GM18505 (cell line): ENCODE measurements around the gene GATAD1.
"Not testable (repeated sequence)": the region's sequence is repeated elsewhere in the genome, so short reads cannot be mapped to it uniquely, and the experiment has no call there.

Experiments used
- ATAC-seq: cut with Tn5 transposase; IDR thresholded peaks from one replicate; pipeline ENCODE4 v1.9.1; 2021; ENCODE audit not compliant: unreplicated experiment
- POLR2A ChIP-seq: IDR thresholded peaks from 4 replicates; pipeline ENCODE4 v1.6.1; 2011; ENCODE audit warnings: borderline replicate concordance; ENCODE audit not compliant: insufficient read depth, insufficient read length; ENCODE audit errors: extremely low read depth

GATAD1 gene

GRCh38 chr7:92456236-92456635 lies 9.0 kb downstream of the GATAD1 start:
- ATAC-seq, result no peak
- TF ChIP-seq POLR2A, result no peak

DNA sequence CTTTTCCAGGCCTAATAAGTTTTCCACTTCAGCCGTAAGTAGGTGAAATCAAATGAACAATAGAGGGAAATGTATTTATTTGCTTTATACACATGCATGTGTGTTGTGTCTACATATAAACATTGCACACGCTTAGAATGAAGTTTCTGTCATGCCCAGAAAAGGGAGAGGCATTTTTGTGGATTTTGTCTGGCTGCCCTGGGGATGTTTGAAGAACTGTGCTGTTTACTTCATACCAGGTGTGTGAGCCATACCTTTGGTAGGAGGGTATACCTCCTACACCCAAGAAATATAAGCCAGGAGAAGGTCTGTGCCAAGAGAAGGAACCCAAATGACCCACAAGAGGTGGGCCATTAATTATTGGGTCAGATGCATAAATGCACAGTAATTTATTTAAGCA lies 12.8 kb downstream of the GATAD1 start:
- ATAC-seq, result no peak
- TF ChIP-seq POLR2A, result no peak

DNA sequence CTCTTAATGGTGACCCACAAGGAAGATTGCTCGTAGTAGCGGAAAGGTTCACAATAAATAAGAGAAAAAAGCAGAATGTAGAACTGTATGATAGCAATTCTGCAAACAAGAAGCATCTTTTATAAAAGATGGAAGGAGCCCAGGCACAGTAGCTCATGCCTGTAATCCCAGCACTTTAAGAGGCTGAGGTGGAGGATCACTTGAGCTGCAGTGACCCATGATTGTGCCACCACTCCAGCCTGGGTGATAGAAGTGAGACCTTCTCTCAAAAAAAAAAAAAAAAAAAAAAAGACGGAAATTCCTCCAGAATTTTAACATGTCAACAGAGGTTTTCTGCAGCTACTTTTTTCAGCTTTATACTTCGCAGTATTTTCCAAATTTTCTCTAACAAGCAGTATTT lies 13.2 kb downstream of the GATAD1 start:
- TF ChIP-seq POLR2A, result no peak
- ATAC-seq, result no peak

DNA sequence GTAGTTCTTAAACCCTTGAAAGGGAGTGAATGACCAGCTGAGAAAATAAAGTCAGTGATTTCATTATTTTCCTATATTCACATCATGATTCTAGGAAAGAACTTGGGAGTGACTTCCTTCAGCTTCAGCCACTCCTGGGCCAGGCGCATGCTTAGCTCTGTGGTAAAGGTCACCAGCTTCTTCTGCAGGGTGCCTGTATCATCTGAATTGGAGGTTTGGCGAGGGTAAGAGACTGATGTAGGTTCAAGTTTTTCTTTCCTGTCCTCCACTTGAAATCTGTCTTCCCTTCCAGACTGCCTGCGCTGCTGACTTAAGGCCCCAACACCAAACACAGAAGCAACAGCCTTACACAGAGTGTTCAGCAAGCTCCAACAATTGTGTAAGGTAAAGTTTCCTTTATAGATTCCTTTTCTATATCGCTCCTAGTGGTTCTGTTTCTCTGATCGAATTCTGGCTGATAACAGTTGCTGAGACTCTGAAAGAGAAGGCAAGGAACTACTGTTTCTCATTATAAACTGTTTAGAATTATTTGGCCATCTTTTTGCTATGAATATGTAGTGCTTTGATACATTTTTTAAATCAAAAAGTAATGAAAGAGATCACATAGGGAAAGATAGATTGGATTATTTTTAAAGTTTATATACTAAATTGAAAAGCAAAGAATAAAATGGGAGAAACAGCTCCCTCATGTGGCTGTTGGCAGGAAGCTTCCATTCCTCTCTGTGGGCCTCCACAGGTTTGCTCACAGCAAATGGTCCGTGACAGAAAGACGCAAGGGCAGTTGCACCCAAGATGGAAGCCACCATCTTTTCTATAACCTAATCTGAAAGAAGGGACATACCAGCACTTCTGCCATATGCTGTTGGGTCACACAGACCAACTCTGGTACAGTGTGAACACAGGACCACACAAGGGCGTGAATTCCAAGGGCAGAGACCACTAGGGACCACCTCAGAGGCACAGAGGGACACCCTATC lies 14.0 kb downstream of the GATAD1 start:
- no peak for TF ChIP-seq POLR2A
- peak; percentile 66 for ATAC-seq

DNA sequence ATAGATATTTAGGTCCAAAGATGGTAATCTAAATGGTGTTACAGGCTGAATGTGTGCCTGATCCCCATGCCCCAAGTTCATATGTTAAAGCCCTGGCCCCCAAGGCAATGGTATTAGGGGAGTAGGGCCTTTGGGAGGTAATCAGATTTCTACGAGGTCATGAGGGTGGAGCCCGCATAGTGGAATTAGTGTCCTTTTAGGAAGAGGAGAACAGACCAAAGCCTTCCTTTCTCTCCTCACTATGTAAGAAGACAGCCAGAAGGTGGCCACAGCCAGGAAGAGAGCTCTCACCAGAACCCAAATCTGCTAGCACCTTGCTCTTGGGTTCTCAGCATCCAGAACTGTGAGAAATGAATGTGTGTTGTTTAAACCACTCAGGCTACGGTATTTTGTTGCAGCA lies 15.3 kb downstream of the GATAD1 start:
- no peak for TF ChIP-seq POLR2A
- ATAC-seq, result no peak

DNA sequence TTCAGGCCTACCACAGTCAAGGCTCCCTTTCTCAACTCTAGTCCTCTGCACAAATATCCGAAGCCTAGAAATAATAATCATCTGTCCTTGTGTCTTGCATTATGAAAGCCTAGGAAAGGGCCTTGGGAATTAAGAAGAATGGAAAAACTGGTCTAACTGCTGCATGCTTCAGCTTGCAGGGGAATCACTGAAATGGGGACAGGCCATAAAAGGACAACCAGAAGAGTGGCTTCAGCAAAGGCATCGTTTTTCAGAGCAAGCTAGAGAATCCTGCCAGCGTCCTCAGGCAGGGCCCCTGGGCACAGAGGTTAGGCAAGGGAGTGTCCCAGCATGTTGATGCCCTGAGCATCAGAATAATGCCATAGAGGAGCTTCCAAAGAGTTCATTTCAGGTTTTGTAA lies 17.2 kb downstream of the GATAD1 start:
- no peak for ATAC-seq
- TF ChIP-seq POLR2A, result no peak

- ATAC-seq, result no peak
- TF ChIP-seq POLR2A, result no peak
Measured at GRCh38 chr7:92466682-92467081, 19.4 kb downstream of the GATAD1 start.

DNA sequence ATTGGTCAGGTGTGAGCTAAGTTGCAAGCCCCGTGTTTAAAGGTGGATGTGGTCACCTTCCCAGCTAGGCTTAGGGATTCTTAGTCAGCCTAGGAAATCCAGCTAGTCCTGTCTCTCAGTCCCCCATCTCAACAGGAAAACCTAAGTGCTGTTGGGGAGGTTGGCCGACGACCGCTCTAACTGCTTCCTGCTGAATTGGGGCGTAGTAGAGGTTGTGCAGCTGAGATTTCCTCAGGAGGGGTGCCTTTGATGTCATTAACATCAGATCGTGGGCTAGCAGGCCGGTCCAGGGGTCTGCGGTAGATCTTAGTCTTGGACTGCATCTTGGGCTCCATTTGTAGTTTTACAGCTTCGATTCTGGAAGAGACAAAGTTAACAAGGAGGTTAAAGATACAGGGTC lies 21.3 kb downstream of the GATAD1 start:
- ATAC-seq, result not testable (repeated sequence)

GRCh38 chr7:92473989-92474388 lies 26.7 kb downstream of the GATAD1 start:
- ATAC-seq, result not testable (repeated sequence)

- ATAC-seq, result not testable (repeated sequence)
Measured at GRCh38 chr7:92475261-92475770, 28.0 kb downstream of the GATAD1 start.

DNA sequence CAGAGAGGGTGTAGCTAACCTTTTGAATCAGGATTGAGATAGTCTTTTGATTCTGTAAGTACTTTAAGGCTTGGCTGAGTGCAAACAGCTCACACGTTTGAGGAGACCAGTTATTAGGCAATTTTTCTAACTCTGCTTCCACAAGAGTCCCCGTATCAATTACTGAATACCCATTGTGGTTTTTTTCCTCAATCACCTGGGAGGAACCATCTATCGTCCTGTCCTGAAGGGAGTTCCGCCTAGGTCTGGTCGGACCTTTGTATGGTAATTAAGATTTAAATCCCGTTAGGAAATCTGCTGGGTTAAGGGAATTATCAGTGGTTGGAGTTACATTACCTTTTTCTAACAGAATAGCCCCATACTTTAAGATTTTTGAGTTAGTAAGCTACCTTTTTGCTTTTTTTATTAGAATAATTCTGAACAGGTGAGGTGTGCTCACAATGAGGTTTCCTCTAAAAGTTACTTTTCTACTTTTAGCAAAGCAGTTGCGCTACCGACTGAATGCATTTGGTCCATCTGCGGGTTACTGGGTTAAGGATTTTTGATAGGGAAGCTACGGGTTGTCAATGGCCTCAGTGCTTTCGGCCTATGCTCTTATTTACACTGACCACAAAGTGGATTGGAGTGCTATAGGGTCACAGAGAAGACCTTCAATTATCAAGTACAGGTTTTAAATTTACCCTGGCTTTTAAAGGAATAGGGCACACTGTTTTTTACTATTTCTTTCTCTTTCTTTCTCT lies 28.7 kb downstream of the GATAD1 start:
- ATAC-seq, result not testable (repeated sequence)

DNA sequence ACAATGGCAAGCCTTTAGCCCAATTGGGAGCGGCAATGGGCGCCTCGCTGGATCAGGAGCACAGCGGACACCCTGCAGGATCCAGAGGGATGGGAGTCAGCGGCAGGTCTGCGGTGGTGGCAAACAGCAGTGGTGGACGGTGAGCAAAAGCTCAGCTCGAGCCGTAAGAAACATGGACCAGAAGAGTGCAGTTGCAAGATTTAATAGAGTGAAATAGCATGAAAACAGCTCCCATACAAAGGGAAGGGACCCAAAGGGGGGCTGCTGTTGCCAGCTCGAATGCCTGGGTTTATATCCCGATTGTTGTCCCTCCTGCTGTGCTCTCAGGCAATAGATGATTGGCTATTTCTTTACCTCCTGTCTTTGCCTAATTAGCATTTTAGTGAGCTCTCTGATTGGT lies 30.4 kb downstream of the GATAD1 start, which contains the start of gene ERVW-1:
Gene ERVW-1 (minus strand): TSS at position 266 of the 400 bp plus-strand sequence. CDS start 7,565 bp downstream, outside the sequence.
- ATAC-seq, result not testable (repeated sequence)

DNA sequence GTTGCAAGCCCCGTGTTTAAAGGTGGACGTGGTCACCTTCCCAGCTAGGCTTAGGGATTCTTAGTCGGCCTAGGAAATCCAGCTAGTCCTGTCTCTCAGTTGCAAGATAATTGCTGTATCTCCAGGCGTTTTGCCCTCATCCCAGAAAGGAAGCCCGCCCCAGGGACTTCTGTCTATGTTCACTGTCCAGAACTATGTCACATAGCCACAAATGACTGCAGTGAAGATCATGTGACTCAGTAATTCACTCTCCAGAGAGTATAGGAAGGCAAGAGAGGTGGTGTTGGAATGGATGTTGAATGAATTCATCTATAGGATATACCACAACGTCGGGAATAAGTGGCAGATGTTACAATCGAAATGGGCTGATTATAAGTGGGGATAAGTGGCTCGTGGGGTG lies 30.8 kb downstream of the GATAD1 start:
- no peak for TF ChIP-seq POLR2A
- no peak for ATAC-seq

- no peak for ATAC-seq
- no peak for TF ChIP-seq POLR2A
Measured at GRCh38 chr7:92478711-92479110, 31.4 kb downstream of the GATAD1 start.

DNA sequence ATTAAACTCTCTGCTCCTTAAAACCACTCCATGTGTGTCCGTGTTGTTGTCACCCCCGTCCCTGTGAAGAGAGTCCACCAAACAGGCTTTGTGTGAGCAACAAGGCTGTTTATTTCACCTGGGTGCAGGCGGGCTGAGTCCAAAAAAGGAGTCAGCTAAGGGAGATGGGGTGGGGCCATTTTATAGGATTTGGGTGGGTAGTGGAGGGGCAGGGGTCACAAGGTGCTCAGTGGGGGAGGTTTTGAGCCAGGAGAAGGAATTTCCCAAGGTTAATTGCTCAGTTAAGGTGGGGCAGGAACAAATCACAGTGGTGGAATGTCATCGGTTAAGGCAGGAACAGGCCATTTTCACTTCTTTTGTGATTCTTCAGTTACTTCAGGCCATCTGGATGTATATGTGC lies 31.9 kb downstream of the GATAD1 start:
- ATAC-seq, result not testable (repeated sequence)

DNA sequence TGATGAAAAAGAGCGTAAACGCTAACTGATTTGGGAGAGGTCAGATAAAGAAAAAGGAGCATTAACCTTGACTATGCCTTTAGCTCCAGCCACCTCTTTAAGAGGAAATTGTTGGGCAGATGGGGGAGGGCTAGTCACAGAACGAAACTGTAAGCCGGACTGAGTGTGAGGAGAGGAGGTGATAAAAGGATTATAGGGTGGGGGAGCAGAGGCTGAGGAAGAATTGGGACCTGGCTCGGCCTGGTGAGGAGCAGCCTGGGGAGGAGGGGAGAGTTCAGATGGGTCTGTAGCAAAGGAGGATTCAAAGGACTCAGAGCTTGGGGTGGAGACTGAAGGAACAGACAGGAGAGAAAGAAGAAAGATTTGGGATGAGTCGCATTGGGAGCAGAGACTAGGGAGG lies 36.3 kb downstream of the GATAD1 start:
- not testable (repeated sequence) for ATAC-seq

GRCh38 chr7:92484226-92484625 lies 36.9 kb downstream of the GATAD1 start:
- not testable (repeated sequence) for ATAC-seq
